GM18517 (cell line): ENCODE data around the gene NPEPPS.

Source experiments
- ATAC-seq: cut with Tn5 transposase; IDR thresholded peaks from one replicate; pipeline ENCODE4 v1.9.1; 2021; ENCODE audit warnings: mild to moderate bottlenecking, moderate library complexity; ENCODE audit not compliant: unreplicated experiment

The NPEPPS gene

DNA sequence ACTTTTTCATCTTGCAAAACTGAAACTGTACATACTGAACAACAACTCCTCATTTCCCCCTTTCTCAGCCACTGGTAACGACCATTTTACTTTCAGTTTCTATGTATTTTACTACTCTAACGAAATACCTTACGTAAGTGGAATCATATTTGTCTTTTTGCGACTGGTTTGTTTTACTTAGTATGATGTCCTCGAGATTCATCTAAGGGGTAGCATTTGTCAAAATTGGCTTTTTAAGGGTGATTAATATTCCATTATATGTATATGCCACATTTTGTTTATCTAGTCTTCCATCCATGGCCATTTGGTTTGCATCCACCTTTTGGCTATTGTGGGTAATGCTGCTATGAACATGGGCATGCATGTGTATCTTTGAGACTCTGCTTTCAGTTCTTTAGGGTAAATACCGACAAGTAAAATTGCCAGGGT is 129.2 kb downstream of the NPEPPS start:
- ATAC-seq: peak; percentile 73

DNA sequence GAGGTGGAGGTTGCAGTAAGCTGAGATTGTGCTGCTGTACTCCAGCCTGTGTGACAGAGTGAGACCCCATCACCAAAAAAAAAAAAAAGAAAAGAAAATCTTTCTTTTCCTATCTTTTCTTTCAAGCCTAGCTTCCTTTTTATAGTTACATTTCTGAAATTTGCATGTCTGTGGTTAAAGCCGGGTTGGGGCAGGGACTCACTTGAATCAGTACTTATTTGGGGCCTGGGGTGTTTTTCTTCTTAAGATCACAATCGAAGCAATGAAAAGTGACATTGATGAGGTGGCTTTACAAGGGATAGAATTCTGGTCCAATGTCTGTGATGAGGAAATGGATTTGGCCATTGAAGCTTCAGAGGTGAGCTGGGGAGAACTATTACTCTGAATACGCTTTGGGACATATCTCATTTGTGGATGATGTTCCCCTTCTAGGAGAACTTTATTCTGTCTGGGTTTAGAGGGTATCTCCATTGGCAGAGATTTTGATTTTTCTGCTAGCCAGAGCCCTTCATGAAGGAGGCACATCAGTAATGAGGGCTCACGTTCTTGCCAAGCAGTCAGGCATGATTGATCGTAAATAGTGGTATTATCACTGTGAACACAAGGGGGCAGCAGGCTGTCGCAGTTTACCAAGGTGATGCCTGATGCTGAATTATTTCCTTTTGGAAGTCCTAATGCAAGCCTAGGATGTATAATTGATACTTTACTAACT is 133.2 kb downstream of the NPEPPS start:
- no peak for ATAC-seq

DNA sequence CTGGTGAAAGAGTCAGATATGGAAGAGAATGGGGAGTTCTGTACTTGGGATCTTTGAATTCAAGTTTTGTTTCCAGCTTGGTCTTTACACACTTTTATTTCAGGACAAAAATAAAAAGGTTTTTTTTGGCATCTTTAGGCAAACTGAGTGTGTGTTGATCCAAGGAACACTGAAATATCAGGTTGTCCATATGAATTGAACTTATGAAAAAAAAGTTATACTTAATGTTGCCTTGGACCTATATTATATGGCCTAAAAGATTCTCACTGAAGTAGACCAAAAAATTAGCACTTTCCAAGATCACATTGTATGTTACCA is 133.7 kb downstream of the NPEPPS start:
- no peak for ATAC-seq

DNA sequence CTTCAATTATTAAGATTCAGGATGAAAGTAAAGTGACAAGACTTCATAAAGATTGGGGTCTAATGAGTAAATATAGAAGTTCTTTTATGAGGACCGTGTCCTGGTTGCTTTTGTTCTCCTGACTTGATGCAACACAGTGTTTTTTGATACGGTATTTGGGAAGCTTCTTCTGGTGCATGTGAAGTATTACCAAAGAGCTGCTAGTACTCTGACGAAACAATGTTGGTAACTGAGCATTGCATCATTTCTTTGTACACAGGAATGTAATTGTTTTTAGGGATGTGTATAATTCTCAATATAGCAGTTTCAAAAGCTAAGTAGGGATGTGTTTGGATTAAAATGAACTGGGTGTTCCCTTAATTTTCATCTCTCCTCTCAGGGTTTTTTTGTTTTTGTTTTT is 134.7 kb downstream of the NPEPPS start:
- ATAC-seq: no peak

DNA sequence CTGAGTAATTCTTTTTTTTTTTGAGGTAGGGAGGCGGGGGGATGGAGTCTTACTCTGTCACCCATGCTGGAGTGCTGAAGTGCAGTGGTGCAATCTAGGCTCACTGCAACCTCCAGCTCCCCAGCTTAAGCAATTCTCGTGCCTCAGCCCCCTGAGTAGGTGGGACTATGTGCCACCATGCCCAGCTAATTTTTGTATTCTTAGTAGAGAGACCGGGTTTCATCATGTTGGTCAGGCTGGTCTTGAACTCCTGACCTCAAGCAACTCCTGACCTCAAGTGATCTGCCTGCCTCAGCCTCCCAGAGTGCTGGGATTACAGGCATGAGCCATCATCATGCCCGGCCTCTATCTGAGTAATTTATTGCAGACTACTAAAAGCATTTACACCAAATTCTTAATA is 138.2 kb downstream of the NPEPPS start:
- ATAC-seq: no peak

DNA sequence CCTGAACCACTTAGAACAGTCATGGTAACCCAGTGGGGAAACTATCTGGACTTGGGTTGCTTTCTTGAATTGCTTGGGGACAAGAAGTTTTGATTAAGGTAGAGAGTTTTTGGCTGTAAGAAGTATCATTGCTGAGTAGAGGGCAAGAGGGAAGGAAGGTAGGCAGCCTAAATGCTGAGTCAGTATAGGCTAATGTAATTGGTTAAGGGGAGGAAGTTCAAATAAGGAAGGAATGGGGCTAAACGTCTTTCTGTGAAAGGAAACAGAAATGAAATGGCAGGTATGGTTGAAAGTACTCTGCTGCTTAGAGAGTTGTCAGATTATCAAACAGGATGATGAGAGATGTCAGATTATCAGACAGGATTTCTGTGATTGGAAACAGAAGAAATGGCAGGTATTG is 139.2 kb downstream of the NPEPPS start:
- no peak for ATAC-seq
